HCT116 (cell line): ENCODE measurements around the gene RBKS.

Experiments
- ATF3 ChIP-seq: IDR thresholded peaks from 2 replicates; pipeline ENCODE4 v1.6.1; 2012
- CTCF ChIP-seq, 3 experiments: fragments of 200-600 bp in 1 of 3; sonication (generic) in 1 of 3; IDR thresholded peaks in 2 of 3; conservative IDR thresholded peaks in 1 of 3; 2 replicates each; pipeline ENCODE4 v1.5.1; 2012 to 2017; ENCODE audit warnings: low read depth in 2 of 3, low read length in 2 of 3, antibody characterized with exemption in 1 of 3, borderline replicate concordance in 1 of 3, control low read depth in 1 of 3, mild to moderate bottlenecking in 1 of 3, mixed read lengths in 1 of 3, mixed run types in 1 of 3, moderate library complexity in 1 of 3; ENCODE audit not compliant: insufficient read depth in 1 of 3
- EZH2phosphoT487 ChIP-seq: fragments of 200-600 bp; IDR thresholded peaks from 2 replicates; pipeline ENCODE4 v1.6.1; 2018; ENCODE audit warnings: antibody characterized with exemption, borderline replicate concordance
- FOSL1 ChIP-seq: IDR thresholded peaks from 2 replicates; pipeline ENCODE4 v1.6.1; 2012; ENCODE audit warnings: low read depth
- POLR2AphosphoS5 ChIP-seq: IDR thresholded peaks from 2 replicates; pipeline ENCODE4 v1.6.1; 2011; ENCODE audit warnings: mild to moderate bottlenecking, low read depth, low read length, moderate library complexity
- RAD21 ChIP-seq: IDR thresholded peaks from 2 replicates; pipeline ENCODE4 v1.6.1; 2012; ENCODE audit warnings: low read depth, mild to moderate bottlenecking
- REST ChIP-seq: IDR thresholded peaks from 2 replicates; pipeline ENCODE4 v1.6.1; 2012; ENCODE audit warnings: low read depth
- SP1 ChIP-seq: IDR thresholded peaks from 2 replicates; pipeline ENCODE4 v1.6.1; 2012; ENCODE audit warnings: low read depth
- ZNF274 ChIP-seq: fragments of 200-500 bp; sonication (Bioruptor generic); IDR thresholded peaks from 2 replicates; pipeline ENCODE4 v1.6.1; 2014; ENCODE audit warnings: mild to moderate bottlenecking, low read depth, low read length, inconsistent platforms

GRCh38 chr2:27807476-27807875 is 82.7 kb downstream of the RBKS start:
- TF ChIP-seq CTCF (IDR thresholded peaks at IDR 0.05 in 2 of 3, conservative IDR thresholded peaks at IDR 0.05 in 1 of 3; ENCODE audit: borderline replicate concordance in 1 of 3, insufficient read depth in 1 of 3, low read depth in 2 of 3, low read length in 2 of 3) (peak; percentile 72 to 79 (median 77)), FOSL1 (no peak), REST (no peak), RAD21 (peak; percentile 82), SP1 (no peak), EZH2phosphoT487 (no peak), ZNF274 (no peak), POLR2AphosphoS5 (no peak), ATF3 (no peak)
